Immature natural killer cell (primary cell): ENCODE measurements around the gene ULBP1. TPM values are rescaled to one million over a fixed set of nuclear protein-coding genes. Genes with fewer than 3 reads are reported as not detected.
"Not testable (repeated sequence)": the region's sequence is repeated elsewhere in the genome, so short reads cannot be mapped to it uniquely, and the experiment has no call there.

Source experiments
- DNase-seq, 3 donors: peaks; one replicate each; pipeline ENCODE4 v3.0.0; 2022; ENCODE audit warnings: mixed read lengths in 1 of 3
- H3K27ac Mint-ChIP-seq, 6 donors: one replicate each; pipeline ENCODE4 v1.8.0; 2020; ENCODE audit warnings: mixed read lengths in 6 of 6, mild to moderate bottlenecking in 5 of 6, inconsistent platforms in 4 of 6, moderate library complexity in 3 of 6
- H3K27me3 Mint-ChIP-seq, 3 donors: one replicate each; pipeline ENCODE4 v1.8.0; 2020 to 2021; ENCODE audit warnings: low read depth in 3 of 3, mild to moderate bottlenecking in 3 of 3, mixed read lengths in 3 of 3, moderate library complexity in 3 of 3, inconsistent platforms in 1 of 3
- H3K36me3 Mint-ChIP-seq, 3 donors: one replicate each; pipeline ENCODE4 v1.8.0; 2020; ENCODE audit warnings: mixed read lengths in 3 of 3, inconsistent platforms in 2 of 3, mild to moderate bottlenecking in 2 of 3
- H3K4me1 Mint-ChIP-seq, 2 donors: one replicate each; pipeline ENCODE4 v1.8.0; 2020; ENCODE audit warnings: inconsistent platforms in 2 of 2, mild to moderate bottlenecking in 2 of 2, mixed read lengths in 2 of 2, moderate library complexity in 1 of 2
- H3K4me3 Mint-ChIP-seq, 5 donors: one replicate each; pipeline ENCODE4 v1.8.0; 2020; ENCODE audit warnings: mild to moderate bottlenecking in 5 of 5, mixed read lengths in 5 of 5, inconsistent platforms in 3 of 5, moderate library complexity in 3 of 5
- H3K9me3 Mint-ChIP-seq, 6 donors: one replicate each; pipeline ENCODE4 v1.8.0; 2020; ENCODE audit warnings: mild to moderate bottlenecking in 6 of 6, mixed read lengths in 6 of 6, inconsistent platforms in 4 of 6, moderate library complexity in 3 of 6
- polyA plus RNA-seq, 3 donors: library from polyadenylated mRNA; unstranded; fragments of 300-500 nt; fragmentation: Illumina TruSeq; gene quantifications; one replicate each; pipeline ENCODE4 v1.2.3, GENCODE V29; 2021

The ULBP1 gene
- polyA plus RNA-seq, 3 donors from 2014 or later = not detected

DNA sequence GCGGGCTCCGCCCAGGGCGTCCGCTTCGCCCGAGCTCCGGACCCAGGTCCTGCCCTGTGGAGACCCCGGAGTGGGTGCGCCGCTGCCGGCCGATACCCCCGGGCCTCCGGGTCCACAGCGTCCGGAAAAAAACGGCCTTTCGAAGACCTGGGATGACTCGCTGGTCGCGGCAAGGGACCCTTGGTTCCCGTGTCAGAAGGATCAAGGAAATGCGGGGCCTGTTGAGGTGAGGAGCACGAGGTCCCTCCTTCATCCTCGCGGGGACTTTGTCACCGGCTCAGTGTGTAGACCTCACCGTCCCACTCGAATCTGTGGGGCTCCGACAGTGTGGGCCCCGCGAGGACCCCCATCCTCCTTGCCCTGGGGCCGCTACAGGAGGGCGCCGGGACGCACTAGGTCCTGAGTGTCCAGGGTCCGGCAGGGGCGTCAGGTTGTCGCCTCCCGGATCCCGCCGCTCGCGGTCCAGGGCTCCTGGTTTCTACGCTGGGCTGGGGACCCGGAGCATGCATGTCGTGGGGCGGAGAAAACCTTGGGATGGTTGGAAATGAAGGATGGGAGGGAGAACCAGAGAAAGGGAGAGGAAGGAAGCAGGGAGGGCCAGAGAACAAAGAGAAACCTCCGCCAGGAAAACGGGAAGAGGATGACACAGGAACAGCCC is 51.0 kb downstream of the ULBP1 start:
- H3K36me3 Mint-ChIP-seq, DNase-seq, H3K27ac Mint-ChIP-seq, H3K4me1 Mint-ChIP-seq, H3K9me3 Mint-ChIP-seq: not testable (repeated sequence)
- Mint-ChIP-seq H3K4me3 (peak overlapping the region in 1 of 5 donors; percentile 45), H3K27me3 (peaks cover 21 to 36% (median 35%) of the 10 kb centered on the region in 3 donors)

DNA sequence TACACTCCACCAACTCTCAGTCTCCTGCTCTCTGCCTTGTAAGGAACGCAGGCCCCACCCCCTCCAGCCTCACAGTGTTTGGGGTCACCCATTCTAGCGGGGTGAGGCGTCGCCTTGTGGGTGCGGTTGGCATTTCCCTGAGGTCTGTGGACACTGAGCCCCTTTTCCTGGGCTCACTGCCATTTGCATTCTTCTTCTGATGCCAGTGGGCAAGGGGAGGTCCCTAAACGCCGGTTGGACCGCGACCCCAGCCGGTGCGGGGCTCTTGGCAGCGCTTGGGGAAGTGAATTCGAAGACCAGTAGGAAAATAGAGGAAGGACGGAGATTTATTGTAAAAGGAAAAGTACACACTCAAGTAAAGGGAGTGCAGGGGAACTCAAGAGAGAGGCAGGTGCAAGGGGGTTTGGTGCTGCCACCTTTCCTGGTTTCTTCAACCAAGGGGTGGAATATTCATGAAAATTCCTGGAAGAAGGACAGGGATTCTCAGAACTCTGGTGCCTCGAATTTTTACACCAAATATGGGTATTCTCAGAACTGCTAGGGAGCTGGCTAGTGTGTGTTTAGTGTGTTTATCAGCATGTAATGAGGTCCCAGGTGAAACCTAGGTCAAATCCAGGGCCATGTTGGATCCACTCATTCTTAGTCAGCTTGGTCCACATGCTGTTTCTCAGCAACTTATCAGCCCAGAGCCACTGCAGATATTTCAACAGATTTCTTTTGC is 51.7 kb downstream of the ULBP1 start:
- H3K27ac Mint-ChIP-seq, H3K4me1 Mint-ChIP-seq, H3K9me3 Mint-ChIP-seq, H3K36me3 Mint-ChIP-seq: not testable (repeated sequence)
- peak overlapping the region in 1 of 5 donors; percentile 27 for H3K4me3 Mint-ChIP-seq
- DNase-seq = peak in 2 of 3 donors; percentile 29 to 42
- peaks cover 17 to 35% (median 32%) of the 10 kb centered on the region in 3 donors for H3K27me3 Mint-ChIP-seq

DNA sequence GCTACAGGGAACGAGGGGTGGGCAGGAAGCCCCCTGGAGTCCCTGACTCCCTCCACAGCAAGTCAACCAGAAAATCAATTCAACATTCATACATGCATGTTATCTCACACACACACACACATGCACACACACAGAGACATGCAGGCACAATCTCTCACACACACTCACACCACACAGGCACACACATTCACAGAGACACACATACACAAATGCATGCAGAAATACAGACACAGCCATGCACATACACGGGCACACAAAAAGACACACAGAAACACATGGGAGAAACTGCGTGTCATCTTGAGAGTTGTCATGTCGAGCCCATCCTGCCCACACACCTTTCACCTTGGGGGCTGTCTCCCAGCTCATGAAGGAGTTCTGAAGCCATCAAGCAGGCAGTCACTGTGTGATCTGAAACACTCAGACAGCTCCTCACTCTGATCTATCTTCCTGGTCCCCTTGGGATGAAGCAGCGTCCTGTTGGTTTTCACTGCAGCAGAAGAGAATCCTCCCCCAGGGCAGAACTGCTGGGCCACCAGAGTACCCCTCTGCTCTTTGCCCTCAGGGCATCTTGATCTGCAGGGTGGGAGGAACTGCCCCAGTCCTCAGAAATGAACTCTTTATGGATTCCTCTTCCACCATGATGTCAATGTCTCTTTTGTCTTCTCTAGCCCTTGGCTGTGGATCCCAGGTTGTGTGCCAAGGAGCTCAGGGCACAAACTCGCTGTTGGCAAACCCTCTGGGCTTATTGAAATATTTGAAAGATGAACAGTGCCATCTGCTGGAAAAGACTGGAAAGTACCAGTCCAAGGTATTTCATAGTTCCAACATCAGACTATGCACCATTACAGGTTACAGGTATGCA is 52.8 kb downstream of the ULBP1 start:
- Mint-ChIP-seq H3K36me3 (peaks cover 0 to 3% (median 0%) of the 10 kb centered on the region in 3 donors), H3K4me3 (no peak overlapping the region), H3K9me3 (no peaks in the 10 kb centered on the region), H3K27me3 (peaks cover 16 to 35% (median 31%) of the 10 kb centered on the region in 3 donors), H3K27ac (no peak overlapping the region), H3K4me1 (peaks cover 8 to 9% of the 10 kb centered on the region in 2 donors)
- DNase-seq = peak; percentile 65 to 72 (median 65)

DNA sequence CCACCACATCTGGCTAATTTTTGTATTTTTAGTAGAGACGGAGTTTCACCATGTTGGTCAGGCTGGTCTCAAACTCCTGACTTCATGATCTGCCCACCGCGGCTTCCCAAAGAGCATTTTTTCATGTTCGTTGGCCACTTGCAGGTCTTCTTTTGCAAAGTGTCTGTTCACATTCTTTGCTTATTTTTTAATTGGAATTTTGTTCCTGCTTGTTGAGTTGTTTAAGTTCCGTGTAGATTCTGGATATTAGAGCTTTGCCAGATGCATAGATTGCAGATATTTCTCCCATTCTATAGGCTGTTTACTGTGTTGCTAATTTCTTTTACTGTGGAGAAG is 53.4 kb downstream of the ULBP1 start:
- H3K27ac Mint-ChIP-seq, H3K4me3 Mint-ChIP-seq: not testable (repeated sequence)
- peaks cover 16 to 35% (median 29%) of the 10 kb centered on the region in 3 donors for H3K27me3 Mint-ChIP-seq

DNA sequence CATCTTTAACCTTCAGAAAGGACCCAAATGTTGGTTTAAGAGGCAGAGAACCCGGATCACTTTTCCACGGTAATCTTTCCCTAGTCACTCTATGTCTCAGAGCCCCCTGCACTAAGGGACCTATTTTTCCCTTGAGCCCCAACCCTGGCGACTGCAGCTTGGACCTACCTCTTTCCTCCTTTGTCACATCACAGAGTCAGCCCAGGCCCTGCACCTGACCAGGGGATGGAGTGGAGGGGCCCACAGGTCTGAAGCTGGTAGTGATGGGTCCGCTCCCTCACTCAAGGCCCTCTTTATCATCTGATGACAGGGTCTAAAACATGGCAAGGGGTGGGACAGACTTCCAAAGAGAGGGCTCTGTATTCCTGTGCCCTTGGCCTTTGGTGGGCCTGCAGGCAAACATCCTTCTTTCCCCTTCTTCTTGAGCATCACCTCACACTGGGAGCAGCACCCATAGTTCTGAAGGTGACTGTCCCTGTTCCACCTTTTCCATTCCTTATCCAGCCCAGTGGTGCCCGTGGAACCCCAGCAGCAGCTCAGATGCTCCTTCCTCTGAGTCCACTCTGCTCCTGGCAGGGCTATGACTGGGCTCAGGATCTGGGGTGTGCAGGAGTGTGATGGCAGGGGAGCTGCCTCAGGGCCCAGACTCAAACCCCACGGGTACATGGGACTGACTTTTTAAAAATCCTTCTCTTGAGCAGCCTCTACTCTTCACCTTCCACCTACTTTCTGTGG is 55.3 kb downstream of the ULBP1 start:
- Mint-ChIP-seq H3K36me3 (peaks cover 0 to 3% (median 0%) of the 10 kb centered on the region in 3 donors), H3K27ac (no peak overlapping the region), H3K9me3 (peaks cover 0 to 3% (median 0%) of the 10 kb centered on the region in 6 donors), H3K4me3 (no peak overlapping the region), H3K27me3 (peaks cover 15 to 28% (median 27%) of the 10 kb centered on the region in 3 donors), H3K4me1 (peaks cover 3 to 7% of the 10 kb centered on the region in 2 donors)
- DNase-seq = no peak

More for the DNA sequence above, 53.4 kb downstream of the ULBP1 start:
- H3K9me3 Mint-ChIP-seq, H3K36me3 Mint-ChIP-seq, H3K4me1 Mint-ChIP-seq, DNase-seq: not testable (repeated sequence)

DNA sequence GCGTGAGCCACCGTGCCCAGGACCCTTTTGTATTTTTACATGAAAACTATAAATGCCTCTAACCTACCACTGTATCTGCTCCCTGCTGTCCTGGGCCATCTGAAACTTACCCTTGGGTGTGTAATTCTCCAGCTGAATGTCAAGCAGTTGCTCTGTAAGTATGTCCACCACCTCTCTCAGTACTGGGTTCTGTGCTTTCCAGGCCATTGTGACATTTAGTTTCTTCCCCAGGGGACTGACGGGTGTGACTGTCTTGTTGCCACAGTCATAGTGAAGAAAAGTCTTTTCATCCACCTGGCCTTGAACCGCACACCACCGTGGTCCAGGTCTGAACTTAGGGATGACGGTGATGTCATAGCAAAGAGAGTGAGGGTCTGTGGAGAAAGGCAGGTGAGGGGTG is 58.1 kb downstream of the ULBP1 start:
- not testable (repeated sequence) for H3K36me3 Mint-ChIP-seq, DNase-seq, H3K4me3 Mint-ChIP-seq, H3K9me3 Mint-ChIP-seq, H3K27ac Mint-ChIP-seq, H3K4me1 Mint-ChIP-seq
- H3K27me3 Mint-ChIP-seq = peaks cover 12 to 18% (median 18%) of the 10 kb centered on the region in 3 donors

Other genes with a start within 250 kb of the ULBP1 start
- 10 to 100 TPM in 1 of 3 donors, 1 to 10 TPM in 2; 3.8 to 13.5 (median 6.3) TPM for gene LATS1, start 245.8 kb upstream of the ULBP1 start, polyA plus RNA-seq
- gene NUP43, start 217.4 kb upstream of the ULBP1 start, polyA plus RNA-seq = 1 to 10 TPM; 1.5 to 6.8 (median 2.9) TPM
- 100 to 1,000 TPM; 160 to 283 (median 172) TPM for gene PCMT1, start 214.2 kb upstream of the ULBP1 start, polyA plus RNA-seq
- gene LRP11, start 99.6 kb upstream of the ULBP1 start, polyA plus RNA-seq = under 1 TPM in 2 of 3 donors, not detected in 1; 0.34 to 0.73 TPM
- gene RAET1E, start 65.8 kb upstream of the ULBP1 start, polyA plus RNA-seq = not detected
- gene RAET1G, start 40.8 kb upstream of the ULBP1 start, polyA plus RNA-seq = not detected
- gene ULBP2, start 21.9 kb upstream of the ULBP1 start, polyA plus RNA-seq = under 1 TPM in 2 of 3 donors, not detected in 1; 0.83 to 0.88 TPM
- not detected for gene RAET1L, start 61.6 kb downstream of the ULBP1 start, polyA plus RNA-seq
- gene ULBP3, start 105.2 kb downstream of the ULBP1 start, polyA plus RNA-seq = 1 to 10 TPM in 1 of 3 donors, under 1 TPM in 1, not detected in 1; 0.50 to 2.5 TPM
- gene PPP1R14C, start 179.1 kb downstream of the ULBP1 start, polyA plus RNA-seq = under 1 TPM in 1 of 3 donors, not detected in 2; 0.38 TPM